Measurements from ENCODE around the gene GAB1.

GRCh38 chr4:143403553-143403820 is 66.8 kb downstream of the GAB1 start:
- TF ChIP-seq CTCF (IDR thresholded peaks at IDR 0.05), result no peak
- no peak for TF ChIP-seq EZH2 (IDR thresholded peaks at IDR 0.05; ENCODE audit: borderline replicate concordance, insufficient read depth, low read depth, low read length, poor library complexity, severe bottlenecking)
